DMS 273 treated with DMSO at 0.1 percent for 48 hours (cell line): ENCODE results near the gene CLDN18.

Experiments
- DNase-seq: peaks from one replicate; lab custom pipeline; 2025; lab: John Stamatoyannopoulos, UW

The CLDN18 gene

DNA sequence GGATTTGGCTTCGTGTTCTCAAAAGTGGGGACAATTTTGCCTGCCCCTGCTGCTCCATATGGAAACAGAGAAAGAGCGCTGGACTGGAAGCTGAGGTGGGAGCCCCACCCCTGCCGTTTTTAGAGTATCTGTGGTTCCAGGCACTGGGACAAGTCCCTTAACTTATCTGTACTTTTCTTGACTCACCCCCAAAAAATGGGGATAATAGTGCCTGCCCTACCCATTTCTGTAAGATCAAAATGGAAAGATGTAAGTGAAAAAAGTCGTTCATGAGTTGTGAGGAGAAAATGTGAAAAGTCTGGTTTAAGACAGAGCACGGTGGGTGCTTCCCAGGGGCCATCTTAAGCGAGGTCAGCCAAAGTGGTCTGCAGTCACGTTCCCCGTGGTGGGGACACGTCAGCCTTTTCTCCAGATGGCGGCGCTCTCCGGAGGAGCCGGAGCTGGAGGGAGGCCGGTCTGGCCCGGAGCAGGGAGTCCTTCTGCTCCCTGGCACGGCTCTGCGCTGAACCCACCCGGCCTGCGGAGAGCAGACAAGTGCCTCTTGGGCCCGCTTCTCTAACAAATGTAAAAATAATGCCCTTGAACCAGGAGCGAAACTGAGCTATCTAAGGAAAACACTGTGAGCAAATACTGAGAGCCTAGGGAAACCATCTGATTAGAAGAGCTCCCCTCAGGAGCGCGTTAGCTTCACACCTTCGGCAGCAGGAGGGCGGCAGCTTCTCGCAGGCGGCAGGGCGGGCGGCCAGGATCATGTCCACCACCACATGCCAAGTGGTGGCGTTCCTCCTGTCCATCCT lies at the start of gene CLDN18:
TSS of gene CLDN18 (plus strand) at position 690 of the 797 bp plus-strand sequence. CDS start at position 751, 61 bp downstream.
- DNase-seq = no peak

DNA sequence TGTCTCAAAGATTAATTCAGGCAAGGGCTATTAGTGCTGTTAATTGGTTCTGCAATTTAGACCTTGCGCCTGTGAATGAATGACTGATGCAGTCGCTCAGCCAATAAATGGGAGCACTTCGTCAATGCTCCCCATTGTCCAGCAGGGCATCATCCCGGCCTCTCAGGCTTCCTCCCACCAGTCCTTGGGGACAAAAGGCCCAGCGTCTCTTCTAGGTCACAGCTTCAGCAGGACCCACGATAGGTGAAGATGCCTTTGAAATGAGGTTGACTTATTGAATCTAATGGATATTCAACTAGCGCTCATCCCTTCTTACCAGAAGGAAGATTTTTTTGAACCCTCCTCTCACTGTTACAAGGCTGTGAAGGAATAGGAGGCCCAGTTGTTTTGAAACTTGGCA lies 47.7 kb upstream of the CLDN18 start:
- DNase-seq = no peak

- no peak for DNase-seq
These were observed 46.5 kb upstream of the CLDN18 start for GRCh38 chr3:137963463-137963862.

GRCh38 chr3:137970914-137971831 lies 38.8 kb upstream of the CLDN18 start:
- DNase-seq = peak; percentile 37

DNA sequence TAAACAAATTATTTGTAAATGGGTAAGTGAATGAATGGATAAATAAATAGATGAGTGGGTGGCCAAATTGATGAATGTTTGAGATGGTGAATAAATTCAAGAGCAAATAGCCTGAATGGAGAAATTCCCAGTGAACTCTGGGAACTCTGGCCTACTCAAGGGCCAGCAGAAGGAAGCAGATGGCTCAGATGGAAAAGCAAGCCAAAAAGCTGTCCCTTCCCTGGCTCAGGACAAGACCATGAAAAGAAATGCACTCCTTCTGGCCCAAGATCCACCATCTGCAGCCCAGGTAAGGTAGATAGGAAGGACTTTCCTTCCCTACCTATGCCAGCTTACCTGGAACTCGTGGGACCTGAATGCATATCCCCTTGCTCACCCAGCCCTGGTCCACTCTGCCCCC lies 37.6 kb upstream of the CLDN18 start:
- no peak for DNase-seq

- DNase-seq = no peak
These were observed 31.6 kb upstream of the CLDN18 start for GRCh38 chr3:137978328-137978727.

DNA sequence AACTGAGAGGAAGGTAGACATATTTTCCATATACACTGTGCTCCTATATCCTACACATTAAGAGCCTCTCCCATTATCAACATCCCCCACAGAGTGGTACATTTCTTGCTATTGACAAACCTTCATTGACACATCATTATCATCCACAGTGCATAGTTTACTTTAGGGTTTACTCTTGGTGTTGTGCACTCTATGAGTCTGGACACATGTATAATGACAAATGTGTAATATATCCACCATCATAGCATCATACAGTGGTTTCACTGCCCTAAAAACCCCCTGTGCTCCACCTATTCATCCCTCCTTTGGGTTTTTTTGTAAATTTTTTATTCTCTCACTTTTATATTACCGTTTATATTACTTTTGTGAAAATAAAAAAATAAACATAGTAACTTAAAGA lies 22.2 kb upstream of the CLDN18 start:
- DNase-seq = no peak

- DNase-seq = no peak
These were observed 21.8 kb upstream of the CLDN18 start for GRCh38 chr3:137988152-137988551.

DNA sequence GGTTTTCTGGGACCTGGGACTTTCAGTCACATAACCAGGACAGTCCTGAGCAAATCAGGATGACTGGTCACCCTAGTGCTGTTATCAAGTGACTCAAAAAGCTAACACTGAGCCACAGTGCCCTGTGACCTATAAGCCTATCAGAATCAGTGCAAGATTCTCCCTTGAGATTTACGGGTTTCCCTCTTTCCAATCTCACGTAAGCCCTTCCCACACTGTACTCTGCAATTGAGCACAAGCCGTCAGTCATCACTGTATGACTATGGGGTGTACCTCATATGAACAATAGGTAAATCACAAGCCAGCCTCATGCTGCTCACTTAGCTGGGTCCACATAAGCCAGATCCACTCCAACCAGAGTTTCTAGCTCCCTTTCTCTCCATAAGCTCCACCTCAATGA lies 21.0 kb upstream of the CLDN18 start:
- no peak for DNase-seq

- DNase-seq = no peak
These were observed 19.5 kb upstream of the CLDN18 start for GRCh38 chr3:137990427-137990826.

GRCh38 chr3:137992592-137992991 lies 17.4 kb upstream of the CLDN18 start:
- DNase-seq = no peak

GRCh38 chr3:137998121-137999042 lies 11.6 kb upstream of the CLDN18 start:
- DNase-seq = no peak

DNA sequence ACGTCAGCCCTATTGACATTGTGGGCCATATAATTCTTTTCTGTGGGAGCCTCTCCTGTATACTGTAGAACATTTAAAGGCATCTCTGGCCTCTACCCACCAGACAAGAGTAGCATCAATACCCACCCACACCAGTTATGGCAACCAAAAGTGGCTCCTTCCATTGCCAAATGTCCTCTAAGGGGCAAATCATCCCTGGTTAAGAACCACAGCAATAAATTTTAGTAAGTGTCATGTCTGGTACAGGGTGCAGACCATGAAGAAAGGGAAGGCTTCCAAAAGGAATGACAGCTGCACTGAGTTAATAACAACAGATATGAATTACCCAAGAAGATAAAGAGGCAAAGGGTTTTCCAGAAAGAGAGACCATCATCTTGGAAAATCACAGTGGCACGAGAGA lies 6.9 kb upstream of the CLDN18 start:
- DNase-seq = no peak

- DNase-seq = no peak
These were observed 4.3 kb upstream of the CLDN18 start for GRCh38 chr3:138005627-138006026.

DNA sequence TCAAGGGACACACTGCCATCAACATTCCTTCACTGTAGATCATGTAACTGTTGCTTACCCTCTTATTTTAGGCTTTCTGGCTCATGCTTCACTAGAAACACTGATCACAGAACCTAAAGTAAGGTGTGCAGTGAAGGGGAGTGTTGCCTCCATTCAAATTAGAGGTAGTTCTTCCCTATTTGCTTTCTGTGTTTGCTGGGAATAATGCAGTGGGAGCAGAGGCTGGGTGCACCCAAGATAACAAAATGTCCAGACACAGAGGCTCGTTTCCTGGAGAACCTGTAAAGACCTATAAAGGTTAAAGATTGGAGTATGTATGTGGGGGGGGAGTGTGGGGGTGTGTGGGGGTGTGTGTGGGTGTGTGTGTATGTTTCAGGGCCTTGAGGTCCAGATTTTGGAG lies 2.1 kb upstream of the CLDN18 start:
- DNase-seq = no peak

DNA sequence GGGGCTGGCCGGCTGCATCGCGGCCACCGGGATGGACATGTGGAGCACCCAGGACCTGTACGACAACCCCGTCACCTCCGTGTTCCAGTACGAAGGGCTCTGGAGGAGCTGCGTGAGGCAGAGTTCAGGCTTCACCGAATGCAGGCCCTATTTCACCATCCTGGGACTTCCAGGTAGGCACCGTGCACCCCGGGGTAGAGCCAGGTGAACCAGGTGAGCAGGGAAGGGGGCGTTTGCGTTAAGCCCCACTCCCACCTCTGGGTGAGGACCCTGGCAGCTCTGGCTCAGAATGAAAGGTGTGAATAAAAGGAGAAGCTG lies 267 bp downstream of the CLDN18 start:
- DNase-seq = no peak

- no peak for DNase-seq
These were observed 1.8 kb downstream of the CLDN18 start for GRCh38 chr3:138011722-138012121.

DNA sequence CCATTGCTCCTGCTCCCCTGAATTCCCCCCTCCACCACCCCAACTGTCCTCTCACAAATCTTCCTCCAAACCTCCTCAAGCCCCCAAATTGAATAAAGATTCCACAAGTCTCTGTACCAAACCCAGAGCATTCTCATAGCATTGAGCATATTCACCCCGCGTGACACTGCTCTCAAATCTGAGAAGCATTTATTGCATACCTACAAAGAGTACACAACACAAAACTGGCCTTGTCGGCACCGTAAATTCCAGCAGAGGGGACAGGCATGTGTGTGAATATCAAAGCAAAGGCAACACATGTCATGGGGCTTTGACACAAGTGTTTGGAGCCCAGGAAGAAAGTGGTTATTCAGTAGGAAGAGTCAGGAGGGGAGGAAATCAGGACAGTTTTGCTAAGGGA lies 2.6 kb downstream of the CLDN18 start:
- no peak for DNase-seq

DNA sequence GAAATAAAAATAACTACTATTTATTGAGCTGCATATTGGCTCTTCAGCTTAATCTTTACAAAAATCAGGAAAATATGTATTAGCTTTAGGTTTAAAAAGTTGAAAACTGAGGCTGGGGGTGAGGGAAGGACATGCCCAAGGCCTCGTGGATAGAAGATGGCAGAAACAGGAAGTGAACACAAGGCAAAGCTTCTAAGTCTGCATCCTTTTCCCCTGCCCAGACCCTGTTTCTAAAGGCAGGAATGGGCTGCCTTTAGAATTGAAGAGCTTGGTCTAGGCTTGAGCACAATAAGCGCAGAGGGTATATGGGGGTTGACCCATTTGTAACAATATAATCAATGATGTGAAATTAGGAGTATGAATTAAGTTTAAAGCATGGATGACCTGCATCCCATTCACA lies 6.1 kb downstream of the CLDN18 start:
- no peak for DNase-seq

GRCh38 chr3:138019281-138020069 lies 9.5 kb downstream of the CLDN18 start:
- no peak for DNase-seq

DNA sequence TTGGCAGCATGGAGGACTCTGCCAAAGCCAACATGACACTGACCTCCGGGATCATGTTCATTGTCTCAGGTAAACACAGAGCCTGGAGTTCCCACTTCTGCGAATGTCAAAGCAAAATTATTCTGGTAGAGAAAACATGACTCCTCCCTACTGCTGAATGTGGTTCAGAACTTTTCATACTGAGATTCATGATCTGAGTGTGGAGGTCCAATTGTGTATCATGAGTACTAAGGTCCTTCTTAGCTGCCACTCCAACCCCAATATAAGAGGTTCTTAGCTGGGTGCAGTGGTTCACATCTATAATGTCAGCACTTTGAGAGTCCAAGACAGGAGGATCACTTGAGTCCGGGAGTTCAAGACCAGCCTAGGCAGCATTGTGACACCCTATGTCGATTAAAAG lies 13.8 kb downstream of the CLDN18 start:
- no peak for DNase-seq
